K562 (cell line): ENCODE data around the gene ANKRD34A.
A peak's percentile ranks its signal among the peaks of the same experiment; 100 is the strongest.

Experiments used
- BRD4 ChIP-seq: fragments of 200-600 bp; sonication (generic); IDR thresholded peaks from 2 replicates; pipeline ENCODE4 v1.6.1; 2017; ENCODE audit warnings: inconsistent platforms
- EZH2 ChIP-seq: IDR thresholded peaks from 2 replicates; pipeline ENCODE4 v1.6.1; 2012; ENCODE audit warnings: low read depth, mild to moderate bottlenecking, inconsistent platforms, low read length, borderline replicate concordance
- MAZ ChIP-seq, 2 experiments: fragments of 450-650 bp in 1 of 2; sonication (generic) in 1 of 2; formaldehyde crosslinking; IDR thresholded peaks in 1 of 2; conservative IDR thresholded peaks in 1 of 2; 2 replicates each; pipeline versions ENCODE4 v1.4.0 to v1.5.0; 2020; ENCODE audit warnings: mild to moderate bottlenecking in 1 of 2, missing genetic modification reagents in 1 of 2
- SRSF7 ChIP-seq: fragments of 200-400 bp; formaldehyde crosslinking; optimal IDR thresholded peaks from 2 replicates; pipeline ENCODE3; 2017; ENCODE audit warnings: mild to moderate bottlenecking, low read depth, low read length
- ZNF212 ChIP-seq: fragments of 450-650 bp; formaldehyde crosslinking; IDR thresholded peaks from 2 replicates; pipeline ENCODE4 v1.4.0; 2020; ENCODE audit warnings: mild to moderate bottlenecking
- TF ChIP-seq, protein P1 (sequence below): sonication (generic); formaldehyde crosslinking; IDR thresholded peaks from 2 replicates; pipeline ENCODE4 v1.5.0; 2020; ENCODE audit warnings: missing genetic modification reagents
- TF ChIP-seq, protein P2 (sequence below), 3 experiments: IDR thresholded peaks in 2 of 3; conservative IDR thresholded peaks in 1 of 3; 2 replicates each; pipeline ENCODE4 v1.5.1; 2011 to 2012; ENCODE audit warnings: low read length in 3 of 3, mild to moderate bottlenecking in 3 of 3, control low read depth in 2 of 3, improper control_type of control experiment in 1 of 3, inconsistent platforms in 1 of 3, low read depth in 1 of 3, mixed read lengths in 1 of 3, moderate library complexity in 1 of 3; ENCODE audit not compliant: insufficient read depth in 2 of 3
- TF ChIP-seq, protein P3 (sequence below): sonication (generic); formaldehyde crosslinking; IDR thresholded peaks from 2 replicates; pipeline ENCODE4 v1.8.0; 2023; ENCODE audit warnings: mild to moderate bottlenecking, missing genetic modification reagents

DNA sequence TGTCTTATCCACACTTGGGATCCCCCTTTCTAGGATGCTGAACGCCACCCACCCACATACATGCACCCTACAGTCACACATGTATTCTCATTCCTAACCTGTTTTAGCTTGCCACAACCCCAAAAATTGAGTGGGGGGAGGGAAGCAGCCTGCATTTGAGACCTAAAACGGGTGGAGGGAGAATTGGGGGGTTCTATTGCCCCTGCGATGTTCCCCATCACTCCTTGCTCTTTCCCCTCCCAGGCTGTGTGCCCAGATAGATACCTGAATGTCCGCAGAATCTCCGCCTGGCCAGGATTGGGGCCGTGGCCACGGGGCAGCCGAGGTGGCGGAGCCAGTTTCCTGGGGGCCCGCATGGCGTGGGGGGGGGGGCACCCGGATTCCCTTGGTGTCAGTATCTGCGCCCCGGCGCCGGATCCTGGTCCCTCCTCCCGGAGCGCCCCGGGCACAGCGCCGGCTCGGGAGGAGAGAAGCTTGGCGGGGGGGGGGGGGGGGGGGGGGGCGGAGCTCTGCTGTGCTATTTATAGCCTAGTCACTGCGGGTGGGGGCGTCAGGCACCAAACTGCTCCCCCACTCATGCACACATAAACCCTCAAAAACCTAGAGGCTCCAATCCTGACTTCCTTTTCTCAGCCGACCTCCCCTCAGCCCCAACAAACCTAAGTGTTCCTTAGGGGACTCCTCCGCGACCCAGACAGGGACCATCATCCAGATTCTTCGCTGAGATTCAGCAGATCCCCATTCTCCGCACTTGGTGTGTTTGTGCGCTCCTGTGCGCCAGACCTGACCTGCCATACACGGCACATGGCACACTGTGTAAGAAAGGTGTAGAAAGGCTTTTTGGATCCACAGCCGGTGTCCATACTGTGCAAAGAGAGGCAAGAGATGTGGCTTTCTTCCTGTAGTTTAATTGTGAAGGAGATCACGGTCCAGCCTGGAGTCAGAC is 1.9 kb downstream of the ANKRD34A start:
- TF ChIP-seq MAZ (CRISPR knock-in tag; conservative IDR thresholded peaks at IDR 0.05 in 1 of 2, IDR thresholded peaks at IDR 0.05 in 1 of 2), result 0 out of 4 replicates have a peak, but pooled peaks of 1 of the 2 experiments have one; percentile 32
- no peak for TF ChIP-seq BRD4
- TF ChIP-seq, protein P1, sequence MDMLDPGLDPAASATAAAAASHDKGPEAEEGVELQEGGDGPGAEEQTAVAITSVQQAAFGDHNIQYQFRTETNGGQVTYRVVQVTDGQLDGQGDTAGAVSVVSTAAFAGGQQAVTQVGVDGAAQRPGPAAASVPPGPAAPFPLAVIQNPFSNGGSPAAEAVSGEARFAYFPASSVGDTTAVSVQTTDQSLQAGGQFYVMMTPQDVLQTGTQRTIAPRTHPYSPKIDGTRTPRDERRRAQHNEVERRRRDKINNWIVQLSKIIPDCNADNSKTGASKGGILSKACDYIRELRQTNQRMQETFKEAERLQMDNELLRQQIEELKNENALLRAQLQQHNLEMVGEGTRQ (CRISPR knock-in tag), result no peak
- no peak for TF ChIP-seq SRSF7
- TF ChIP-seq ZNF212 (CRISPR knock-in tag), result no peak
- TF ChIP-seq, protein P2, sequence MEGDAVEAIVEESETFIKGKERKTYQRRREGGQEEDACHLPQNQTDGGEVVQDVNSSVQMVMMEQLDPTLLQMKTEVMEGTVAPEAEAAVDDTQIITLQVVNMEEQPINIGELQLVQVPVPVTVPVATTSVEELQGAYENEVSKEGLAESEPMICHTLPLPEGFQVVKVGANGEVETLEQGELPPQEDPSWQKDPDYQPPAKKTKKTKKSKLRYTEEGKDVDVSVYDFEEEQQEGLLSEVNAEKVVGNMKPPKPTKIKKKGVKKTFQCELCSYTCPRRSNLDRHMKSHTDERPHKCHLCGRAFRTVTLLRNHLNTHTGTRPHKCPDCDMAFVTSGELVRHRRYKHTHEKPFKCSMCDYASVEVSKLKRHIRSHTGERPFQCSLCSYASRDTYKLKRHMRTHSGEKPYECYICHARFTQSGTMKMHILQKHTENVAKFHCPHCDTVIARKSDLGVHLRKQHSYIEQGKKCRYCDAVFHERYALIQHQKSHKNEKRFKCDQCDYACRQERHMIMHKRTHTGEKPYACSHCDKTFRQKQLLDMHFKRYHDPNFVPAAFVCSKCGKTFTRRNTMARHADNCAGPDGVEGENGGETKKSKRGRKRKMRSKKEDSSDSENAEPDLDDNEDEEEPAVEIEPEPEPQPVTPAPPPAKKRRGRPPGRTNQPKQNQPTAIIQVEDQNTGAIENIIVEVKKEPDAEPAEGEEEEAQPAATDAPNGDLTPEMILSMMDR (IDR thresholded peaks at IDR 0.05 in 2 of 3, conservative IDR thresholded peaks at IDR 0.05 in 1 of 3; ENCODE audit: insufficient read depth in 2 of 3, low read depth in 1 of 3, low read length in 3 of 3), result no peak
- TF ChIP-seq EZH2, result no peak
- TF ChIP-seq, protein P3, sequence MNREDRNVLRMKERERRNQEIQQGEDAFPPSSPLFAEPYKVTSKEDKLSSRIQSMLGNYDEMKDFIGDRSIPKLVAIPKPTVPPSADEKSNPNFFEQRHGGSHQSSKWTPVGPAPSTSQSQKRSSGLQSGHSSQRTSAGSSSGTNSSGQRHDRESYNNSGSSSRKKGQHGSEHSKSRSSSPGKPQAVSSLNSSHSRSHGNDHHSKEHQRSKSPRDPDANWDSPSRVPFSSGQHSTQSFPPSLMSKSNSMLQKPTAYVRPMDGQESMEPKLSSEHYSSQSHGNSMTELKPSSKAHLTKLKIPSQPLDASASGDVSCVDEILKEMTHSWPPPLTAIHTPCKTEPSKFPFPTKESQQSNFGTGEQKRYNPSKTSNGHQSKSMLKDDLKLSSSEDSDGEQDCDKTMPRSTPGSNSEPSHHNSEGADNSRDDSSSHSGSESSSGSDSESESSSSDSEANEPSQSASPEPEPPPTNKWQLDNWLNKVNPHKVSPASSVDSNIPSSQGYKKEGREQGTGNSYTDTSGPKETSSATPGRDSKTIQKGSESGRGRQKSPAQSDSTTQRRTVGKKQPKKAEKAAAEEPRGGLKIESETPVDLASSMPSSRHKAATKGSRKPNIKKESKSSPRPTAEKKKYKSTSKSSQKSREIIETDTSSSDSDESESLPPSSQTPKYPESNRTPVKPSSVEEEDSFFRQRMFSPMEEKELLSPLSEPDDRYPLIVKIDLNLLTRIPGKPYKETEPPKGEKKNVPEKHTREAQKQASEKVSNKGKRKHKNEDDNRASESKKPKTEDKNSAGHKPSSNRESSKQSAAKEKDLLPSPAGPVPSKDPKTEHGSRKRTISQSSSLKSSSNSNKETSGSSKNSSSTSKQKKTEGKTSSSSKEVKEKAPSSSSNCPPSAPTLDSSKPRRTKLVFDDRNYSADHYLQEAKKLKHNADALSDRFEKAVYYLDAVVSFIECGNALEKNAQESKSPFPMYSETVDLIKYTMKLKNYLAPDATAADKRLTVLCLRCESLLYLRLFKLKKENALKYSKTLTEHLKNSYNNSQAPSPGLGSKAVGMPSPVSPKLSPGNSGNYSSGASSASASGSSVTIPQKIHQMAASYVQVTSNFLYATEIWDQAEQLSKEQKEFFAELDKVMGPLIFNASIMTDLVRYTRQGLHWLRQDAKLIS, result no peak
